GM12878 (cell line): ENCODE data around the gene PCF11. TPM values are rescaled to one million over a fixed set of nuclear protein-coding genes. Genes with fewer than 3 reads are reported as not detected.

ENCODE experiments used
- ATF7 ChIP-seq: fragments of 450-650 bp; IDR thresholded peaks from 2 replicates; pipeline ENCODE4 v1.6.1; 2016; ENCODE audit warnings: low read depth, mild to moderate bottlenecking
- CHD2 ChIP-seq: IDR thresholded peaks from 2 replicates; pipeline ENCODE4 v1.6.1; 2011; ENCODE audit warnings: low read depth, low read length, improper control_type of control experiment, borderline replicate concordance
- CTCF ChIP-seq, 3 experiments: IDR thresholded peaks in 2 of 3; conservative IDR thresholded peaks in 1 of 3; 2 replicates each; pipeline ENCODE4 v1.5.1; 2011; ENCODE audit warnings: low read depth in 3 of 3, low read length in 3 of 3, mild to moderate bottlenecking in 3 of 3, control low read depth in 2 of 3, moderate library complexity in 2 of 3, inconsistent platforms in 1 of 3, mixed read lengths in 1 of 3; ENCODE audit not compliant: control insufficient read depth in 2 of 3, insufficient read depth in 1 of 3; ENCODE audit errors: extremely low read depth in 1 of 3
- GABPA ChIP-seq: IDR thresholded peaks from 2 replicates; pipeline ENCODE4 v1.6.1; 2014; ENCODE audit warnings: antibody characterized with exemption, low read depth, mild to moderate bottlenecking, inconsistent platforms
- GATAD2B ChIP-seq: fragments of 450-650 bp; conservative IDR thresholded peaks from 2 replicates; pipeline ENCODE4 v1.6.1; 2017; ENCODE audit warnings: low read depth, mild to moderate bottlenecking, moderate library complexity
- JUNB ChIP-seq: IDR thresholded peaks from 2 replicates; pipeline ENCODE4 v1.6.1; 2016; ENCODE audit warnings: antibody characterized with exemption, mild to moderate bottlenecking
- MTA3 ChIP-seq: IDR thresholded peaks from 2 replicates; pipeline ENCODE4 v1.6.1; 2012; ENCODE audit warnings: low read length, inconsistent platforms, borderline replicate concordance
- MXI1 ChIP-seq: fragments of 150-350 bp; IDR thresholded peaks from 2 replicates; pipeline ENCODE4 v1.6.1; 2011; ENCODE audit warnings: low read depth, mild to moderate bottlenecking, inconsistent platforms, low read length, improper control_type of control experiment
- MYC ChIP-seq: IDR thresholded peaks from 2 replicates; pipeline ENCODE4 v1.6.1; 2011; ENCODE audit warnings: mild to moderate bottlenecking, low read length, moderate library complexity, inconsistent platforms; ENCODE audit not compliant: insufficient read depth, insufficient replicate concordance, insufficient read length, severe bottlenecking
- NFIC ChIP-seq: IDR thresholded peaks from 2 replicates; pipeline ENCODE4 v1.6.1; 2012; ENCODE audit warnings: low read depth, mild to moderate bottlenecking, inconsistent platforms, low read length, moderate library complexity
- NFXL1 ChIP-seq: fragments of 450-650 bp; IDR thresholded peaks from 2 replicates; pipeline ENCODE4 v1.6.1; 2017; ENCODE audit warnings: antibody characterized with exemption, mild to moderate bottlenecking, borderline replicate concordance
- NRF1 ChIP-seq: conservative IDR thresholded peaks from 2 replicates; pipeline ENCODE4 v1.6.1; 2011; ENCODE audit warnings: mild to moderate bottlenecking, low read depth, low read length, improper control_type of control experiment
- PAX5 ChIP-seq: IDR thresholded peaks from 2 replicates; pipeline ENCODE4 v1.6.1; 2011; ENCODE audit warnings: low read depth, low read length, borderline replicate concordance
- RELB ChIP-seq: fragments of 450-650 bp; IDR thresholded peaks from 2 replicates; pipeline ENCODE4 v1.6.1; 2017; ENCODE audit warnings: low read depth, mild to moderate bottlenecking, moderate library complexity
- RUNX3 ChIP-seq: IDR thresholded peaks from 2 replicates; pipeline ENCODE4 v1.6.1; 2012; ENCODE audit warnings: low read length, inconsistent platforms
- SKIL ChIP-seq: fragments of 450-650 bp; IDR thresholded peaks from 2 replicates; pipeline ENCODE4 v1.6.1; 2017; ENCODE audit warnings: mild to moderate bottlenecking, low read depth, inconsistent platforms; ENCODE audit not compliant: poor library complexity, severe bottlenecking
- SRF ChIP-seq, 2 experiments: IDR thresholded peaks; 2 replicates each; pipeline ENCODE4 v1.6.1; 2011; ENCODE audit warnings: low read depth in 2 of 2, low read length in 2 of 2, mild to moderate bottlenecking in 1 of 2, moderate library complexity in 1 of 2
- SUPT20H ChIP-seq: IDR thresholded peaks from 2 replicates; pipeline ENCODE4 v1.6.1; 2011; ENCODE audit warnings: low read depth, mild to moderate bottlenecking, low read length, moderate library complexity, borderline replicate concordance; ENCODE audit not compliant: control insufficient read depth
- TARDBP ChIP-seq: IDR thresholded peaks from 2 replicates; pipeline ENCODE4 v1.6.1; 2016; ENCODE audit warnings: borderline replicate concordance
- TCF3 ChIP-seq: IDR thresholded peaks from 2 replicates; pipeline ENCODE4 v1.6.1; 2012; ENCODE audit warnings: low read depth, mild to moderate bottlenecking, low read length, borderline replicate concordance; ENCODE audit not compliant: insufficient read depth
- ZNF384 ChIP-seq: IDR thresholded peaks from 2 replicates; pipeline ENCODE4 v1.6.1; 2012; ENCODE audit warnings: low read depth, mild to moderate bottlenecking, low read length, improper control_type of control experiment, borderline replicate concordance
- polyA plus RNA-seq, 11 experiments: library from polyadenylated mRNA; depleted of rRNA in 4 of 11; unstranded in 6 of 11; stranded (reverse) in 5 of 11; fragments of >200 nt; fragmentation: Nextera tagmentation in 4 of 11; fragmentation: Illumina TruSeq in 1 of 11; extraction: Ambion mirVana in 4 of 11; extraction: Trizol in 1 of 11; gene quantifications; 1 replicate in 1 of 11; 2 replicates in 10 of 11; pipeline versions ENCODE4 v1.2.1 to v1.2.3, GENCODE V29; 2011 to 2016; ENCODE audit warnings: inconsistent platforms in 2 of 11, missing spikeins in 2 of 11, low read depth in 1 of 11
- total RNA-seq, 4 experiments: library from RNA; depleted of rRNA in 3 of 4; stranded (reverse); fragments of >200 nt in 3 of 4; fragmentation: Illumina TruSeq in 1 of 4; extraction: Trizol in 1 of 4; gene quantifications; 2 replicates each; pipeline versions ENCODE4 v1.2.1 to v1.2.3, GENCODE V29; 2013 to 2021

Gene PCF11
- total and polyA plus RNA-seq, 10 of the 15 experiments (the other 5 are each of a cell fraction or from before 2014, with no cell fraction given) = 9.2 to 90.4 (median 48.0) TPM

- TF ChIP-seq CTCF (IDR thresholded peaks at IDR 0.05 in 2 of 3, conservative IDR thresholded peaks at IDR 0.05 in 1 of 3; ENCODE audit: control insufficient read depth in 2 of 3, extremely low read depth in 1 of 3, insufficient read depth in 1 of 3, low read depth in 3 of 3, low read length in 3 of 3) (no peak), CHD2 (no peak), ATF7 (no peak), RUNX3 (no peak; the same call in none of the 2 replicates), ZNF384 (no peak), MTA3 (no peak), SUPT20H (no peak), MXI1 (no peak), GATAD2B (no peak), GABPA (no peak), NFXL1 (no peak), NRF1 (no peak), PAX5 (no peak; the same call in 1 of the 2 replicates), MYC (no peak), RELB (0 out of 2 replicates have a peak, but pooled peaks have one; percentile 9), TCF3 (no peak), NFIC (no peak), JUNB (no peak), TARDBP (no peak), SKIL (no peak), SRF (IDR thresholded peaks at IDR 0.05; ENCODE audit: low read depth in 2 of 2, low read length in 2 of 2) (no peak)
These were observed 37.6 kb downstream of the PCF11 start (continued) for GRCh38 chr11:83194281-83195142.
